ENCODE measurements around the gene SARS2. TPM values are rescaled to one million over a fixed set of nuclear protein-coding genes. Genes with fewer than 3 reads are reported as not detected.

Gene SARS2
- total RNA-seq, 1 experiment from 2014 or later = 57.4 TPM

DNA sequence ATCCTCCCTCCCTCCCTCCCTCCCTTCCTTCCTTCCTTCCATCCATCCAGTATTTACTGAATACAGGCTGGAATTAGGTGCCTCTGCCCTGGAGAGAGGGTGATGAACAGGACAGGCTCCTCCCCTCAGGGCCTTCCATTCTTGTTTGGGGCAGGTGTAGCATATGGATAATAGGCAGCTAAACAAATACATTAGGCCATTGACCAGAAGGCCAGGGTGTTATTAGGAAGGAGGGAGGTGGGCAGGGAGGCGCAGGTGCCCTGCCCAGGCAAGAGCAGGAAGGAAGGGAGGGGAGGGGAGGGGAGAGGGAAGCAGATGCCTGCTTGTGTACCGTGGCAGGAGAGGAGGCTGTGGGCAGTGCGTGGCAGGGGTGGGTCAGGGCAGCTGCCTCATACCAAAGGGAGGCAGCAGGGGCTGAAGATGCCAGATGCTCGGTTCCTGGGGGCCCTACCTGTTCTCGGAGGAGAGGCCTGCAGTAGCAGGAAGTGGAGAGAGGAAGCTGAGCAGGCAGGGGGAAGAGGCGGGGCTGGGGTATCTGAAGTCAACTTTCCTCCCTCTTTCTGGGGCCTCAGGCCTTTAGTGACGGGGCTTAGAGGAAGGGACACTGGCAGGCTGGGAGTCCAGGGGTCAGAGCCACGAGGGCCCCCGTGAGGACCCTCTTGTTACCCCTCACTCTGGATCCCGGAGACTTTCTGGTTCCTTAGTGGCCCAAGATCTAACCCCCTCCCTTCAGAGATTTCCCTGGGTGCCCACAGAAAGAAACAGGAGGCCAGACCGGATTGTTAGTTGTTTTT lies 52.6 kb downstream of the SARS2 start, which contains the start of gene RINL:
RINL (minus strand) TSS at position 495 of the 794 bp plus-strand sequence. CDS start 1,533 bp downstream, outside the sequence.
- Histone ChIP-seq H3K23me2 (ENCODE audit: insufficient read length, low read depth, low read length, poor library complexity, severe bottlenecking) (no peaks in the 10 kb centered on the region), H2BK12ac (ENCODE audit: insufficient read length, low read depth, low read length) (no peak within 1 kb of the TSS), H2BK15ac (ENCODE audit: low read depth, low read length) (no peak within 1 kb of the TSS), H3K9ac (ENCODE audit: extremely low read depth, insufficient read length, low read length) (no peak within 1 kb of the TSS), H2BK20ac (ENCODE audit: low read depth, low read length, poor library complexity, severe bottlenecking) (no peak within 1 kb of the TSS), H4K8ac (replicated peaks; ENCODE audit: insufficient read length, low read depth, low read length) (no peak within 1 kb of the TSS), H3K4me1 (ENCODE audit: insufficient read depth, low read length) (peaks cover 3% of the 10 kb centered on the region; the same call in 1 of the 2 replicates), H4K91ac (ENCODE audit: insufficient read length, low read depth, low read length) (no peak within 1 kb of the TSS), H3K56ac (ENCODE audit: insufficient read length, low read depth, low read length) (no peak within 1 kb of the TSS), H3K79me1 (ENCODE audit: insufficient read depth, low read depth, low read length, poor library complexity, severe bottlenecking) (no peaks in the 10 kb centered on the region), H2AFZ (ENCODE audit: low read length) (no peak within 1 kb of the TSS), H2BK120ac (ENCODE audit: low read depth, low read length, poor library complexity, severe bottlenecking) (no peak within 1 kb of the TSS), H2BK5ac (ENCODE audit: insufficient read length, low read length) (no peak within 1 kb of the TSS), H3K18ac (ENCODE audit: insufficient read length, low read depth, low read length) (no peak within 1 kb of the TSS), H4K20me1 (ENCODE audit: control insufficient read depth, insufficient read depth, insufficient read length) (no peaks in the 10 kb centered on the region), H3K79me2 (ENCODE audit: insufficient read depth, low read length) (no peaks in the 10 kb centered on the region), H3K27ac (ENCODE audit: insufficient read length, low read depth, low read length) (no peak within 1 kb of the TSS), H3T11ph (ENCODE audit: low read length) (no peak within 1 kb of the TSS), H3K4me2 (ENCODE audit: insufficient read depth, insufficient read length, low read length) (no peak within 1 kb of the TSS), H3K4ac (ENCODE audit: low read depth, low read length) (no peak within 1 kb of the TSS), H2AK5ac (ENCODE audit: insufficient read length, low read length) (no peak within 1 kb of the TSS), H3K14ac (ENCODE audit: insufficient read depth, low read length) (no peak within 1 kb of the TSS), H3K23ac (ENCODE audit: insufficient read length, low read depth, low read length) (no peak within 1 kb of the TSS), H3K27me3 (ENCODE audit: insufficient read depth, low read length) (peaks cover 2% of the 10 kb centered on the region; the same call in 1 of the 2 replicates), H3K9me3 (ENCODE audit: control insufficient read depth, low read depth, low read length) (no peaks in the 10 kb centered on the region), H4K5ac (ENCODE audit: insufficient read length, low read depth, low read length) (no peak within 1 kb of the TSS)
- H3K4me1 Mint-ChIP-seq = peaks cover 19 to 34% of the 10 kb centered on the region in 2 experiments
- TF ChIP-seq, protein P1, sequence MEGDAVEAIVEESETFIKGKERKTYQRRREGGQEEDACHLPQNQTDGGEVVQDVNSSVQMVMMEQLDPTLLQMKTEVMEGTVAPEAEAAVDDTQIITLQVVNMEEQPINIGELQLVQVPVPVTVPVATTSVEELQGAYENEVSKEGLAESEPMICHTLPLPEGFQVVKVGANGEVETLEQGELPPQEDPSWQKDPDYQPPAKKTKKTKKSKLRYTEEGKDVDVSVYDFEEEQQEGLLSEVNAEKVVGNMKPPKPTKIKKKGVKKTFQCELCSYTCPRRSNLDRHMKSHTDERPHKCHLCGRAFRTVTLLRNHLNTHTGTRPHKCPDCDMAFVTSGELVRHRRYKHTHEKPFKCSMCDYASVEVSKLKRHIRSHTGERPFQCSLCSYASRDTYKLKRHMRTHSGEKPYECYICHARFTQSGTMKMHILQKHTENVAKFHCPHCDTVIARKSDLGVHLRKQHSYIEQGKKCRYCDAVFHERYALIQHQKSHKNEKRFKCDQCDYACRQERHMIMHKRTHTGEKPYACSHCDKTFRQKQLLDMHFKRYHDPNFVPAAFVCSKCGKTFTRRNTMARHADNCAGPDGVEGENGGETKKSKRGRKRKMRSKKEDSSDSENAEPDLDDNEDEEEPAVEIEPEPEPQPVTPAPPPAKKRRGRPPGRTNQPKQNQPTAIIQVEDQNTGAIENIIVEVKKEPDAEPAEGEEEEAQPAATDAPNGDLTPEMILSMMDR (conservative IDR thresholded peaks at IDR 0.05) = no peak
- H3K27me3 Mint-ChIP-seq (ENCODE audit: low read depth) = no peaks in the 10 kb centered on the region
- H3K4me3 Mint-ChIP-seq = peak within 1 kb of the TSS in 1 of 2 experiments; percentile 68; a peak in 3 of 5 replicates
- H3K27ac Mint-ChIP-seq = peak within 1 kb of the TSS in 2 of 3 experiments; percentile 77 to 94; a peak in 2 of 7 replicates
- no peaks in the 10 kb centered on the region for H3K9me3 Mint-ChIP-seq
- peak; percentile 48 for DNase-seq
- WGBS (ENCODE audit: extremely low coverage, insufficient read length, low lambda C conversion rate) = no CpG with 5 or more reads among the region's 11 CpGs
- no peaks in the 10 kb centered on the region; a peak in 1 of 7 replicates for H3K36me3 Mint-ChIP-seq (ENCODE audit: insufficient read depth in 1 of 3, low read depth in 3 of 3)
